K562 (cell line): ENCODE measurements around the gene ANKS1A. TPM values are rescaled to one million over a fixed set of nuclear protein-coding genes. Genes with fewer than 3 reads are reported as not detected.

Source experiments
- ATAC-seq: fragments of 200-7000 bp; cut with Tn5 transposase; 3 replicates; pipeline ENCODE4 v1.9.1; 2020; ENCODE audit warnings: moderate library complexity
- Bru-seq: library from RNA; stranded (reverse); fragments of 400-500 nt; gene quantifications from one replicate; lab custom pipeline; 2021; lab: Mats Ljungman, UMichigan
- BruChase-seq, 2 experiments: library from RNA; stranded (reverse); fragments of 400-500 nt; gene quantifications; one replicate each; lab custom pipeline; 2021; lab: Mats Ljungman, UMichigan
- BruUV-seq: library from RNA; stranded (reverse); fragments of 400-500 nt; replicated peaks from 2 replicates; lab custom pipeline; 2021; lab: Mats Ljungman, UMichigan
- CTCF ChIA-PET: fragments of 300-600 bp; formaldehyde crosslinking; extraction: SDS; loops from one replicate; lab custom pipeline; 2021; ENCODE audit warnings: low intra/inter-chr PET ratio; lab: Yijun Ruan, JAX
- POLR2A ChIA-PET: fragments of 300-600, 350-650 bp; sonication (Branson Sonifier 250); formaldehyde crosslinking; extraction: SDS; loops from one replicate; lab custom pipeline; 2021; ENCODE audit warnings: antibody characterized with exemption, inconsistent platforms; lab: Yijun Ruan, JAX
- DNase-seq, 4 experiments: peaks; one replicate each; pipeline versions ENCODE4 v3.0.0 to v3.0.0-alpha.2; 2011 to 2018; ENCODE audit warnings: low spot score in 3 of 4, mixed read lengths in 3 of 4; ENCODE audit errors: extremely low read depth in 1 of 4
- FAIRE-seq: peaks from 2 replicates; lab custom pipeline; 2011; peaks lifted over from hg19 to GRCh38; lab: Jason Lieb, UNC
- H2AFZ ChIP-seq: 2 replicates; pipeline ENCODE4 v1.6.0; 2011; ENCODE audit warnings: low read depth, low read length, control low read depth, inconsistent platforms
- H3K27ac ChIP-seq: fragments of 200-600 bp; 3 replicates; pipeline ENCODE4 v1.8.0; 2011; ENCODE audit warnings: low read depth, mild to moderate bottlenecking, control low read depth, inconsistent platforms, low read length, moderate library complexity, mixed read lengths; ENCODE audit errors: extremely low read depth
- H3K27me3 ChIP-seq, 2 experiments: fragments of 300-600 bp in 1 of 2; 2 replicates in 1 of 2; 3 replicates in 1 of 2; pipeline versions ENCODE4 v1.6.0 to v1.8.0; 2011; ENCODE audit warnings: inconsistent platforms in 2 of 2, low read length in 2 of 2, mild to moderate bottlenecking in 1 of 2, mixed read lengths in 1 of 2, moderate library complexity in 1 of 2; ENCODE audit not compliant: control insufficient read depth in 2 of 2, insufficient read depth in 2 of 2
- H3K36me3 ChIP-seq: fragments of 300-600 bp; 3 replicates; pipeline ENCODE4 v1.8.0; 2011; ENCODE audit warnings: mild to moderate bottlenecking, low read length, inconsistent platforms; ENCODE audit not compliant: control insufficient read depth, insufficient read depth
- H3K4me1 ChIP-seq, 2 experiments: fragments of 200-600 bp in 1 of 2; replicated peaks in 1 of 2; 2 replicates in 1 of 2; 3 replicates in 1 of 2; pipeline versions ENCODE4 v1.5.1 to v1.8.0; 2011; ENCODE audit warnings: inconsistent platforms in 2 of 2, low read length in 2 of 2, mild to moderate bottlenecking in 1 of 2, mixed read lengths in 1 of 2, moderate library complexity in 1 of 2; ENCODE audit not compliant: control insufficient read depth in 2 of 2, insufficient read depth in 2 of 2
- H3K4me2 ChIP-seq: 2 replicates; pipeline ENCODE4 v1.6.1; 2011; ENCODE audit warnings: low read length, control low read depth, inconsistent platforms, mixed read lengths; ENCODE audit not compliant: insufficient read depth
- H3K4me3 ChIP-seq: fragments of 200-600 bp; sonication (generic), shearing (Covaris generic); 2 replicates; pipeline ENCODE4 v1.5.1; 2016; ENCODE audit warnings: control low read depth, inconsistent platforms
- H3K79me2 ChIP-seq: fragments of 200-600 bp; 3 replicates; pipeline ENCODE4 v1.8.0; 2011; ENCODE audit warnings: low read length, inconsistent platforms; ENCODE audit not compliant: control insufficient read depth, insufficient read depth
- H3K9ac ChIP-seq, 2 experiments: 2 replicates each; pipeline versions ENCODE4 v1.6.0 to v1.6.1; 2011; ENCODE audit warnings: low read depth in 2 of 2, low read length in 2 of 2, control low read depth in 1 of 2, inconsistent platforms in 1 of 2, mild to moderate bottlenecking in 1 of 2, mixed read lengths in 1 of 2; ENCODE audit not compliant: insufficient read depth in 1 of 2
- H3K9me1 ChIP-seq: one replicate; pipeline ENCODE4 v1.6.0; 2011; ENCODE audit warnings: inconsistent platforms, mild to moderate bottlenecking, low read length, moderate library complexity; ENCODE audit not compliant: control insufficient read depth, insufficient read depth
- H3K9me3 ChIP-seq: replicated peaks from 2 replicates; pipeline ENCODE4 v1.5.1; 2011; ENCODE audit warnings: low read depth, low read length, inconsistent platforms; ENCODE audit not compliant: control insufficient read depth, insufficient read depth
- H4K20me1 ChIP-seq: replicated peaks from 2 replicates; pipeline ENCODE4 v1.6.1; 2011; ENCODE audit warnings: low read length, inconsistent platforms, mixed read lengths; ENCODE audit not compliant: control insufficient read depth, insufficient read depth
- CREB1 ChIP-seq, 2 experiments: sonication (generic) in 1 of 2; formaldehyde crosslinking in 1 of 2; IDR thresholded peaks; 2 replicates each; pipeline versions ENCODE4 v1.6.1 to v1.8.0; 2012 to 2022; ENCODE audit warnings: inconsistent platforms in 1 of 2, mild to moderate bottlenecking in 1 of 2, missing genetic modification reagents in 1 of 2, moderate library complexity in 1 of 2
- DPF2 ChIP-seq: fragments of 450-650 bp; IDR thresholded peaks from 2 replicates; pipeline ENCODE4 v1.6.1; 2016
- ELF4 ChIP-seq: fragments of 450-650 bp; formaldehyde crosslinking; IDR thresholded peaks from 2 replicates; pipeline ENCODE4 v1.4.0; 2022; ENCODE audit warnings: missing genetic modification characterization
- GMEB1 ChIP-seq: fragments of 250-450 bp; sonication (Bioruptor Pico); IDR thresholded peaks from 2 replicates; pipeline ENCODE4 v1.4.0; 2020; ENCODE audit warnings: mild to moderate bottlenecking
- GTF2A2 ChIP-seq: IDR thresholded peaks from 2 replicates; pipeline ENCODE4 v1.6.1; 2016; ENCODE audit warnings: mild to moderate bottlenecking, missing genetic modification characterization, missing compliant biosample characterization
- KAT2B ChIP-seq: IDR thresholded peaks from one replicate; pipeline ENCODE4 v1.6.1; 2012; ENCODE audit warnings: low read depth, mild to moderate bottlenecking, control low read depth, inconsistent platforms, low read length, moderate library complexity
- KDM4B ChIP-seq, 2 experiments: fragments of 450-650 bp in 1 of 2; sonication (generic) in 1 of 2; IDR thresholded peaks; 2 replicates each; pipeline ENCODE4 v1.6.1; 2016 to 2017; ENCODE audit warnings: borderline replicate concordance in 2 of 2, antibody characterized with exemption in 1 of 2, low read depth in 1 of 2, mild to moderate bottlenecking in 1 of 2
- MAZ ChIP-seq, 2 experiments: fragments of 450-650 bp in 1 of 2; sonication (generic) in 1 of 2; formaldehyde crosslinking; IDR thresholded peaks in 1 of 2; conservative IDR thresholded peaks in 1 of 2; 2 replicates each; pipeline versions ENCODE4 v1.4.0 to v1.5.0; 2020; ENCODE audit warnings: mild to moderate bottlenecking in 1 of 2, missing genetic modification reagents in 1 of 2
- SOX6 ChIP-seq: fragments of 450-650 bp; IDR thresholded peaks from 2 replicates; pipeline ENCODE4 v1.6.1; 2014; ENCODE audit warnings: mild to moderate bottlenecking
- ZBTB9 ChIP-seq: fragments of 450-650 bp; formaldehyde crosslinking; IDR thresholded peaks from 2 replicates; pipeline ENCODE4 v1.4.0; 2020; ENCODE audit warnings: mild to moderate bottlenecking, moderate library complexity
- ZNF24 ChIP-seq: fragments of 450-650 bp; IDR thresholded peaks from 2 replicates; pipeline ENCODE4 v1.6.1; 2016
- WGBS: fragments of 100-300 bp; shearing (Covaris generic); methylation state at CpG from one replicate; pipeline ENCODE4 v1.1.6; 2016; ENCODE audit warnings: low coverage, mixed read lengths; ENCODE audit not compliant: insufficient coverage; ENCODE audit errors: missing lambda C conversion rate; 5-methylcytosine and 5-hydroxymethylcytosine counted together
- in situ Hi-C: fragments of 300-500 bp; cut with MboI; formaldehyde crosslinking; loops from 4 replicates; pipeline ENCODE4 v1.15.0; 2018; ENCODE audit warnings: inconsistent platforms, mixed read lengths
- intact Hi-C: fragments of 100-400 bp; cut with micrococcal nuclease; formaldehyde crosslinking; loops from 2 replicates; pipeline ENCODE4 v1.14.2; 2022
- long read RNA-seq, 3 experiments: library from polyadenylated mRNA in 2 of 3; library from RNA in 1 of 3; unstranded in 2 of 3; stranded (forward) in 1 of 3; transcript quantifications; one replicate each; pipeline ENCODE4 v2.0.0, GENCODE V29; 2019 to 2022
- polyA minus RNA-seq, 3 experiments: library from RNA; depleted of rRNA, polyadenylated mRNA; stranded (reverse); fragments of >200 nt; gene quantifications; 2 replicates each; pipeline ENCODE4 v1.2.3, GENCODE V29; 2011
- polyA plus RNA-seq, 8 experiments: library from polyadenylated mRNA; depleted of rRNA in 4 of 8; stranded (reverse) in 5 of 8; unstranded in 3 of 8; fragments of >200 nt; fragmentation: Nextera tagmentation in 2 of 8; fragmentation: Illumina TruSeq in 1 of 8; extraction: Ambion mirVana in 2 of 8; extraction: Trizol in 1 of 8; gene quantifications; 2 replicates each; pipeline versions ENCODE4 v1.2.1 to v1.2.3, GENCODE V29; 2011 to 2014; ENCODE audit warnings: inconsistent platforms in 1 of 8, missing spikeins in 1 of 8
- total RNA-seq, 7 experiments: library from RNA; depleted of rRNA in 6 of 7; stranded (reverse); fragments of >200 nt in 6 of 7; fragmentation: Illumina TruSeq in 2 of 7; extraction: Trizol in 2 of 7; gene quantifications; 2 replicates each; pipeline versions ENCODE4 v1.2.1 to v1.2.3, GENCODE V29; 2011 to 2021; ENCODE audit warnings: low replicate concordance in 1 of 7

Gene ANKS1A
- 48.2 and 58.7 TPM in 2 replicates for total RNA-seq (2011; cell fraction: chromatin; rRNA removed; ENCODE audit: low replicate concordance)
- total RNA-seq (2011; cell fraction: nucleolus; rRNA removed), result 18.5 and 20.9 TPM in 2 replicates
- 19.7 and 20.3 TPM in 2 replicates for total RNA-seq (2011; cell fraction: nucleoplasm; rRNA removed)
- 6.2 and 8.7 TPM in 2 replicates for total RNA-seq (2014; rRNA removed)
- total RNA-seq (2014; rRNA removed; fragmentation: Illumina TruSeq; extraction: Trizol), result 3.6 and 4.3 TPM in 2 replicates
- total RNA-seq (2015; rRNA removed; fragmentation: Illumina TruSeq; extraction: Trizol), result 5.3 and 5.7 TPM in 2 replicates
- total RNA-seq (2021), result 11.6 and 13.8 TPM in 2 replicates
- polyA plus RNA-seq (2011; rRNA removed), result 3.8 and 6.2 TPM in 2 replicates
- polyA plus RNA-seq (2011; cell fraction: cytosol; rRNA removed), result 3.0 and 3.5 TPM in 2 replicates
- 9.2 and 13.2 TPM in 2 replicates for polyA plus RNA-seq (2011; cell fraction: nucleus; rRNA removed)
- polyA plus RNA-seq (2012), result 9.3 and 11.1 TPM in 2 replicates
- 9.4 and 9.8 TPM in 2 replicates for polyA plus RNA-seq (2014; fragmentation: Illumina TruSeq; extraction: Trizol)
- 1 to 10 TPM; 1.1 to 1.5 TPM for polyA plus RNA-seq (2014; fragmentation: Nextera tagmentation; extraction: Ambion mirVana)
- 5.4 and 5.7 TPM in 2 replicates for polyA plus RNA-seq (2014; rRNA removed)
- polyA minus RNA-seq (2011; rRNA and poly(A)+ RNA removed), result 9.5 and 12.5 TPM in 2 replicates
- polyA minus RNA-seq (2011; cell fraction: cytosol; rRNA and poly(A)+ RNA removed), result 5.9 and 11.5 TPM in 2 replicates
- polyA minus RNA-seq (2011; cell fraction: nucleus; rRNA and poly(A)+ RNA removed), result 7.1 and 10.3 TPM in 2 replicates
- Bru-seq, nascent RNA, result percentile 66 among the genes with signal in this experiment
- percentile 69 among the genes with signal in this experiment for BruChase-seq, experiment 1, labeled RNA remaining after a 2-hour chase
- percentile 69 among the genes with signal in this experiment for BruChase-seq, experiment 2, labeled RNA remaining after a 6-hour chase
- long read RNA-seq, experiment 1, full-length matches to known transcripts, result 1 of 47 reads
- long read RNA-seq, experiment 1, partial matches to known transcripts, result 32 of 47 reads
- long read RNA-seq, experiment 1, other reads (novel, unspliced or antisense), result 14 of 47 reads
- long read RNA-seq, experiment 2, full-length matches to known transcripts, result 1 of 11 reads
- long read RNA-seq, experiment 2, partial matches to known transcripts, result 8 of 11 reads
- long read RNA-seq, experiment 2, other reads (novel, unspliced or antisense), result 2 of 11 reads
- long read RNA-seq, experiment 3, partial matches to known transcripts, result 0 of 2 reads
- long read RNA-seq, experiment 3, other reads (novel, unspliced or antisense), result 2 of 2 reads

- H3K79me2 ChIP-seq, result peaks cover 66% of the 10 kb centered on the region
- ChIA-PET CTCF (no interaction called here), POLR2A (interaction anchor here (0.5 to 8.6 kb wide), 12 partner anchors 10 to 463 kb away, joined by 3 to 108 read pairs (median 4); partner anchors contain the start of genes RPS10 and SNRPC)
- 0 out of 2 replicates have a peak, but pooled peaks cover 4% of the 10 kb centered on the region for H4K20me1 ChIP-seq
- peak within 1 kb of the TSS; percentile 80 for H3K4me3 ChIP-seq
- H3K4me1 ChIP-seq, result peaks cover 11 to 19% of the 10 kb centered on the region in 2 experiments; a peak in 3 of 5 replicates
- peaks cover 14% of the 10 kb centered on the region; the same call in 1 of the 3 replicates for H3K36me3 ChIP-seq
- no peaks in the 10 kb centered on the region for H3K27me3 ChIP-seq
- WGBS, result under 1% methylated on average over 41 of the region's 60 CpGs
- in situ Hi-C loops (no loop called here), intact Hi-C loops (loop anchor here (10.0 kb wide), 1 partner anchor 256 kb away; the partner anchor contains the start of gene TCP11)
- H3K9ac ChIP-seq, result peak within 1 kb of the TSS; percentile 89 to 96
- H2AFZ ChIP-seq, result peak within 1 kb of the TSS; percentile 98
- no peaks in the 10 kb centered on the region for H3K9me3 ChIP-seq
- peak; percentile 79 for ATAC-seq
- no peaks in the 10 kb centered on the region for H3K9me1 ChIP-seq
- BruUV-seq, result no TSS peak
- peak within 1 kb of the TSS; percentile 100 for H3K4me2 ChIP-seq
- peak; percentile 19 for FAIRE-seq
- DNase-seq, result peak; percentile 93 to 96 (median 96)
- peak within 1 kb of the TSS; percentile 96 for H3K27ac ChIP-seq
- TF ChIP-seq ZNF24 (0 out of 2 replicates have a peak, but pooled peaks have one; percentile 20), GMEB1 (CRISPR knock-in tag) (peak; percentile 88), DPF2 (0 out of 2 replicates have a peak, but pooled peaks have one; percentile 19), CREB1 (IDR thresholded peaks at IDR 0.05) (peak; percentile 96), CREB1 (CRISPR knock-in tag; IDR thresholded peaks at IDR 0.05) (peak; percentile 96), ELF4 (CRISPR knock-in tag) (peak; percentile 89), KDM4B (IDR thresholded peaks at IDR 0.05; ENCODE audit: borderline replicate concordance in 2 of 2, low read depth in 1 of 2) (peak in 1 of 2 experiments; percentile 59; a peak in 1 of 4 replicates), GTF2A2 (tag) (no peak), MAZ (CRISPR knock-in tag; conservative IDR thresholded peaks at IDR 0.05 in 1 of 2, IDR thresholded peaks at IDR 0.05 in 1 of 2) (peak; percentile 86 to 93), ZBTB9 (no peak), SOX6 (peak; percentile 34; the same call in 1 of the 2 replicates), KAT2B (no peak)
These were observed at the start of gene ANKS1A for GRCh38 chr6:34888874-34889555. TSS of gene ANKS1A (plus strand) at chr6:34889255. CDS start at chr6:34889403, 148 bp downstream.
